Hepatocyte (in vitro differentiated cells): Measurements from ENCODE around the gene ITPKB. TPM values are rescaled to one million over a fixed set of nuclear protein-coding genes. Genes with fewer than 3 reads are reported as not detected.
"Not testable (repeated sequence)": the region's sequence is repeated elsewhere in the genome, so short reads cannot be mapped to it uniquely, and the experiment has no call there.

Source experiments
- DNase-seq: peaks from one replicate; pipeline ENCODE4 v3.0.0-alpha.2; 2016; ENCODE audit warnings: low spot score
- H2AFZ ChIP-seq: fragments of 200-600 bp; sonication (generic); 2 replicates; pipeline ENCODE4 v1.6.0; 2016; ENCODE audit warnings: antibody characterized with exemption, mild to moderate bottlenecking
- H3K27ac ChIP-seq: fragments of 200-600 bp; sonication (generic); 2 replicates; pipeline ENCODE4 v1.5.1; 2016; ENCODE audit warnings: mild to moderate bottlenecking
- H3K27me3 ChIP-seq: fragments of 200-600 bp; sonication (generic); 2 replicates; pipeline ENCODE4 v1.6.1; 2016
- H3K36me3 ChIP-seq: fragments of 200-600 bp; sonication (generic); replicated peaks from 2 replicates; pipeline ENCODE4 v1.5.1; 2016; ENCODE audit warnings: low read depth; ENCODE audit not compliant: insufficient read depth
- H3K4me1 ChIP-seq: fragments of 200-600 bp; sonication (generic); 2 replicates; pipeline ENCODE4 v1.5.1; 2016; ENCODE audit warnings: mild to moderate bottlenecking, moderate library complexity; ENCODE audit not compliant: insufficient read depth
- H3K4me2 ChIP-seq: fragments of 200-600 bp; sonication (generic); 2 replicates; pipeline ENCODE4 v1.6.0; 2016
- H3K4me3 ChIP-seq: fragments of 200-600 bp; sonication (generic); 2 replicates; pipeline ENCODE4 v1.5.1; 2016; ENCODE audit warnings: mild to moderate bottlenecking
- H3K79me2 ChIP-seq: fragments of 200-600 bp; sonication (generic); 2 replicates; pipeline ENCODE4 v1.6.0; 2017; ENCODE audit warnings: mild to moderate bottlenecking
- H3K9me2 ChIP-seq: fragments of 200-600 bp; sonication (generic); replicated peaks from 2 replicates; pipeline ENCODE4 v1.6.0; 2017; ENCODE audit warnings: mild to moderate bottlenecking; ENCODE audit not compliant: insufficient read depth
- H3K9me3 ChIP-seq: fragments of 200-600 bp; sonication (generic); 2 replicates; pipeline ENCODE4 v1.5.1; 2016; ENCODE audit warnings: low read depth, mild to moderate bottlenecking
- H4K20me1 ChIP-seq: fragments of 200-600 bp; sonication (generic); 2 replicates; pipeline ENCODE4 v1.6.0; 2016; ENCODE audit warnings: mild to moderate bottlenecking; ENCODE audit not compliant: insufficient read depth, poor library complexity, severe bottlenecking
- EZH2 ChIP-seq: fragments of 200-600 bp; sonication (generic); IDR thresholded peaks from 2 replicates; pipeline ENCODE4 v1.6.1; 2016; ENCODE audit warnings: antibody characterized with exemption, mild to moderate bottlenecking, borderline replicate concordance
- EZH2phosphoT487 ChIP-seq: fragments of 200-600 bp; sonication (generic); IDR thresholded peaks from one replicate; pipeline ENCODE4 v1.6.1; 2018; ENCODE audit warnings: antibody characterized with exemption, mild to moderate bottlenecking, low read depth, moderate library complexity; ENCODE audit not compliant: unreplicated experiment, severe bottlenecking
- WGBS: methylation state at CpG from one replicate; pipeline ENCODE4 v1.1.6; 2016; ENCODE audit warnings: low lambda C conversion rate; ENCODE audit errors: missing lambda C conversion rate; 5-methylcytosine and 5-hydroxymethylcytosine counted together
- polyA plus RNA-seq: library from polyadenylated mRNA; unstranded; fragments of >200 nt; fragmentation: Nextera tagmentation; extraction: Ambion mirVana; gene quantifications from 2 replicates; pipeline ENCODE4 v1.2.1, GENCODE V29; 2016
- total RNA-seq: library from RNA; depleted of rRNA; stranded (reverse); fragments of >200 nt; gene quantifications from 2 replicates; pipeline ENCODE4 v1.2.3, GENCODE V29; 2014
- TF ChIP-seq, protein P1 (sequence below): fragments of 200-600 bp; sonication (generic); IDR thresholded peaks from 2 replicates; pipeline ENCODE4 v1.5.1; 2016; ENCODE audit warnings: antibody characterized with exemption, mild to moderate bottlenecking; ENCODE audit not compliant: poor library complexity

The ITPKB gene
- total and polyA plus RNA-seq, 2 experiments from 2014 or later, result 11.0 to 13.8 TPM

GRCh38 chr1:226615876-226616275, 123.2 kb downstream of the ITPKB start:
- H3K79me2 ChIP-seq, result no peaks in the 10 kb centered on the region
- H3K27me3 ChIP-seq, result no peaks in the 10 kb centered on the region
- H4K20me1 ChIP-seq, result no peaks in the 10 kb centered on the region
- H3K4me2 ChIP-seq, result no peak overlapping the region
- 79% methylated on average over 9 of the region's 9 CpGs for WGBS
- H3K27ac ChIP-seq, result peak overlapping the region; percentile 76
- H3K36me3 ChIP-seq, result no peaks in the 10 kb centered on the region
- no peaks in the 10 kb centered on the region for H3K9me2 ChIP-seq
- no peak for DNase-seq
- TF ChIP-seq EZH2 (no peak), EZH2phosphoT487 (no peak)
- TF ChIP-seq, protein P1, sequence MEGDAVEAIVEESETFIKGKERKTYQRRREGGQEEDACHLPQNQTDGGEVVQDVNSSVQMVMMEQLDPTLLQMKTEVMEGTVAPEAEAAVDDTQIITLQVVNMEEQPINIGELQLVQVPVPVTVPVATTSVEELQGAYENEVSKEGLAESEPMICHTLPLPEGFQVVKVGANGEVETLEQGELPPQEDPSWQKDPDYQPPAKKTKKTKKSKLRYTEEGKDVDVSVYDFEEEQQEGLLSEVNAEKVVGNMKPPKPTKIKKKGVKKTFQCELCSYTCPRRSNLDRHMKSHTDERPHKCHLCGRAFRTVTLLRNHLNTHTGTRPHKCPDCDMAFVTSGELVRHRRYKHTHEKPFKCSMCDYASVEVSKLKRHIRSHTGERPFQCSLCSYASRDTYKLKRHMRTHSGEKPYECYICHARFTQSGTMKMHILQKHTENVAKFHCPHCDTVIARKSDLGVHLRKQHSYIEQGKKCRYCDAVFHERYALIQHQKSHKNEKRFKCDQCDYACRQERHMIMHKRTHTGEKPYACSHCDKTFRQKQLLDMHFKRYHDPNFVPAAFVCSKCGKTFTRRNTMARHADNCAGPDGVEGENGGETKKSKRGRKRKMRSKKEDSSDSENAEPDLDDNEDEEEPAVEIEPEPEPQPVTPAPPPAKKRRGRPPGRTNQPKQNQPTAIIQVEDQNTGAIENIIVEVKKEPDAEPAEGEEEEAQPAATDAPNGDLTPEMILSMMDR, result no peak
- H3K9me3 ChIP-seq, result no peaks in the 10 kb centered on the region
- no peaks in the 10 kb centered on the region for H3K4me1 ChIP-seq
- no peak overlapping the region for H2AFZ ChIP-seq
- H3K4me3 ChIP-seq, result no peak overlapping the region

GRCh38 chr1:226611980-226612379, 127.1 kb downstream of the ITPKB start:
- H3K27me3 ChIP-seq, H3K4me2 ChIP-seq, H3K36me3 ChIP-seq, H3K4me3 ChIP-seq, DNase-seq, H3K4me1 ChIP-seq, H2AFZ ChIP-seq, H3K27ac ChIP-seq, H3K9me2 ChIP-seq, H3K79me2 ChIP-seq, H3K9me3 ChIP-seq, H4K20me1 ChIP-seq: not testable (repeated sequence)
- 81% methylated on average over 6 of the region's 6 CpGs for WGBS

DNA sequence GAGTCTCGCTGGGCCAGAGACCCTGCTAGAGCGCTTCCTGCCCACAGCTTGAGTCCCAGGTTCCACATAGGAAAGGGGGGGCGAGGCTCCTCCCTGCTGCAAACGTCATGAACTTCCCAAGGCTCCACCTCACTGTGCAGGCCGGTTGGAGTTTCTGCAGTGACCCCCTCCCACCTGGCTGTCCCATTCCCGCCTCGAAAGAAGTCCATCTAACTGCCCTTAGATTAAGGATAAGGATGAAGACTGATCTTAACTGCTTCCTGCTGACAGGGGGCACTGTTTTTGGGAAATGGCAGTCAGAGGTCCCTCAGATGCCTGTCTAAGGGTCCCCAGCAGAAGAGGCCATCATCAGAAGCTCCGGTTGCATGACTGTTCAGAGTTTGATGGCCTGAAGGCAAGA, 127.8 kb downstream of the ITPKB start:
- H3K9me3 ChIP-seq, result no peaks in the 10 kb centered on the region
- H2AFZ ChIP-seq, result no peak overlapping the region
- no peak overlapping the region for H3K4me2 ChIP-seq
- H3K27ac ChIP-seq, result no peak overlapping the region
- 61% methylated on average over 8 of the region's 8 CpGs for WGBS
- no peaks in the 10 kb centered on the region for H3K79me2 ChIP-seq
- no peak for DNase-seq
- no peaks in the 10 kb centered on the region for H3K36me3 ChIP-seq
- no peaks in the 10 kb centered on the region for H3K9me2 ChIP-seq
- H3K4me1 ChIP-seq, result peaks cover 5% of the 10 kb centered on the region
- TF ChIP-seq EZH2 (no peak), EZH2phosphoT487 (no peak)
- TF ChIP-seq, protein P1, result no peak
- H4K20me1 ChIP-seq, result no peaks in the 10 kb centered on the region
- no peak overlapping the region for H3K4me3 ChIP-seq
- peaks cover 4% of the 10 kb centered on the region for H3K27me3 ChIP-seq

- Histone ChIP-seq H3K27me3 (peaks cover 4% of the 10 kb centered on the region), H3K36me3 (no peaks in the 10 kb centered on the region), H3K4me2 (no peak overlapping the region), H3K9me2 (no peaks in the 10 kb centered on the region), H3K9me3 (no peaks in the 10 kb centered on the region), H3K79me2 (no peaks in the 10 kb centered on the region), H3K4me3 (no peak overlapping the region), H3K27ac (no peak overlapping the region), H4K20me1 (no peaks in the 10 kb centered on the region), H2AFZ (no peak overlapping the region), H3K4me1 (peaks cover 7% of the 10 kb centered on the region)
- DNase-seq, result no peak
- TF ChIP-seq EZH2phosphoT487, result no peak
- TF ChIP-seq, protein P1, result no peak
- no peak for TF ChIP-seq EZH2
- 95% methylated on average over 7 of the region's 7 CpGs for WGBS
Observed at GRCh38 chr1:226610671-226611070, 128.4 kb downstream of the ITPKB start.
